ENCODE results near the gene PRELID3B. TPM values are rescaled to one million over a fixed set of nuclear protein-coding genes. Genes with fewer than 3 reads are reported as not detected.

Gene PRELID3B
- total and polyA plus RNA-seq, 2 of the 13 experiments (the other 11 are each of a cell fraction or from before 2014, with no cell fraction given): 23.3 to 42.6 TPM

DNA sequence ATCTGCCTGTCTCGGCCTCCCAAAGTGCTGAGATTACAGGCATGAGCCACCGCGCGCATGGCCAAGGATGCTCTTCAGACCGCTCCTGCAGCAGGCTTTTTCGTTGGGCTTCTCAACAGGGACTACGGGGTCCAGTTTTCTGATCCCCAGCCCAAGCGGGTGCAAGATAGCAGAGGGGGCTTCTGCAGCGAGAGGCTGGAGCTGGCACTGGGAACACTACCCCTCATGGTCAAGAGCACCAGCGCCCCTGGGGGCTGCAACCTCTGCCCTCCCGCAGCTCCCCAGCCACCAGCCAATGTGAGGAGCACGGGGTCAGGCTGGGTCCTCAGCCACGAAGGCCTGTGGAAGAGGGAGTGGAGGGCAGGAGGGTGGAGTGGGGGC lies 41.5 kb downstream of the PRELID3B start:
- in situ Hi-C loops (cut with HindIII; ENCODE audit: extremely low pct_ligation_motif_present, low pct_unique_long_range_greater_than_20kb): no loop called here

DNA sequence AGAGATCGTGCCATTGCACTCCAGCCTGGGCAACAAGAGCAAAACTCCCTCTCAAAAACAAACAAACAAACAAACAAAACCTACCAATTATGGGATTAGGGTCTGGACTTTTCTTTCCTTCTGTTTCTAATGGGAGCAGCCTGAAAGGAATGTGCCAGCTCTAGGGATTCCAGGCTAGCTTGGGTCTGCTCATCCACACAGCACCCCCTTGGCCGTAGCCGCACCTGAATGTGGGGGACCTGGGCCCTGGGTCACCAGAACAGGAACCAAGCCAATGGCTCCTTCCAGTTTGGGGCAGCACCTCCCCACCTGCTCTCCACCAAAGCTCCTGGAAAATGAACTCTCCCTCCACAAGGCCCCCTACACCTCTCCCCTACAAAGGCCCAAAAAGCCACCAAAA lies 42.3 kb downstream of the PRELID3B start:
- no peaks in the 10 kb centered on the region for H3K79me2 ChIP-seq (ENCODE audit: insufficient read depth, low read length)
- no peak overlapping the region for H3K27ac ChIP-seq (ENCODE audit: extremely low read length, insufficient read depth, low read length)
- intact Hi-C loops (cut with micrococcal nuclease; ENCODE audit: unreplicated experiment) (no loop called here), in situ Hi-C loops (cut with HindIII; ENCODE audit: extremely low pct_ligation_motif_present, low pct_unique_long_range_greater_than_20kb) (no loop called here)
- H3K4me2 ChIP-seq (ENCODE audit: low read depth, low read length): no peak overlapping the region
- DNase-seq (ENCODE audit: low spot score) (no peak), ATAC-seq (no peak), FAIRE-seq (no peak)
- CTCF ChIA-PET (ENCODE audit: low intra/inter-chr PET ratio, low total read pairs): no interaction called here
- no TSS peak for BruUV-seq (replicated peaks)
- H4K20me1 ChIP-seq (ENCODE audit: insufficient read depth, low read length): no peaks in the 10 kb centered on the region
- no peak overlapping the region for H3K4me3 ChIP-seq (replicated peaks in 1 of 3; ENCODE audit: insufficient read depth in 1 of 3, low read depth in 2 of 3, low read length in 3 of 3)
- peaks cover 70% of the 10 kb centered on the region for H3K4me1 ChIP-seq (ENCODE audit: insufficient read depth, low read length)
- H2AFZ ChIP-seq (ENCODE audit: low read length): no peak overlapping the region
- POLR2A ChIA-PET: no interaction called here
- H3K9me3 ChIP-seq (ENCODE audit: low read length): no peaks in the 10 kb centered on the region
- peaks cover 2 to 27% of the 10 kb centered on the region in 2 experiments for H3K27me3 ChIP-seq (ENCODE audit: control insufficient read depth in 1 of 2, insufficient read depth in 2 of 2, low read length in 2 of 2)
- no peak overlapping the region for H3K9ac ChIP-seq (ENCODE audit: insufficient read depth, low read depth, low read length)
- 50% methylated on average over 3 of the region's 3 CpGs for WGBS (ENCODE audit: low lambda C conversion rate)
- peaks cover 4% of the 10 kb centered on the region in 2 experiments; a peak in 3 of 5 replicates for H3K36me3 ChIP-seq (replicated peaks in 1 of 2; ENCODE audit: control insufficient read depth in 1 of 2, insufficient read depth in 2 of 2, low read length in 2 of 2)
- TF ChIP-seq, protein P1, sequence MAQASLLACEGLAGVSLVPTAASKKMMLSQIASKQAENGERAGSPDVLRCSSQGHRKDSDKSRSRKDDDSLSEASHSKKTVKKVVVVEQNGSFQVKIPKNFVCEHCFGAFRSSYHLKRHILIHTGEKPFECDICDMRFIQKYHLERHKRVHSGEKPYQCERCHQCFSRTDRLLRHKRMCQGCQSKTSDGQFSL (CRISPR knock-in tag; IDR thresholded peaks at IDR 0.05): no peak
- TF ChIP-seq, protein P2, sequence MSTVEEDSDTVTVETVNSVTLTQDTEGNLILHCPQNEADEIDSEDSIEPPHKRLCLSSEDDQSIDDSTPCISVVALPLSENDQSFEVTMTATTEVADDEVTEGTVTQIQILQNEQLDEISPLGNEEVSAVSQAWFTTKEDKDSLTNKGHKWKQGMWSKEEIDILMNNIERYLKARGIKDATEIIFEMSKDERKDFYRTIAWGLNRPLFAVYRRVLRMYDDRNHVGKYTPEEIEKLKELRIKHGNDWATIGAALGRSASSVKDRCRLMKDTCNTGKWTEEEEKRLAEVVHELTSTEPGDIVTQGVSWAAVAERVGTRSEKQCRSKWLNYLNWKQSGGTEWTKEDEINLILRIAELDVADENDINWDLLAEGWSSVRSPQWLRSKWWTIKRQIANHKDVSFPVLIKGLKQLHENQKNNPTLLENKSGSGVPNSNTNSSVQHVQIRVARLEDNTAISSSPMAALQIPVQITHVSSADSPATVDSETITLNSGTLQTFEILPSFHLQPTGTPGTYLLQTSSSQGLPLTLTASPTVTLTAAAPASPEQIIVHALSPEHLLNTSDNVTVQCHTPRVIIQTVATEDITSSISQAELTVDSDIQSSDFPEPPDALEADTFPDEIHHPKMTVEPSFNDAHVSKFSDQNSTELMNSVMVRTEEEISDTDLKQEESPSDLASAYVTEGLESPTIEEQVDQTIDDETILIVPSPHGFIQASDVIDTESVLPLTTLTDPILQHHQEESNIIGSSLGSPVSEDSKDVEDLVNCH (CRISPR knock-in tag; IDR thresholded peaks at IDR 0.05): no peak
- TF ChIP-seq, protein P3, sequence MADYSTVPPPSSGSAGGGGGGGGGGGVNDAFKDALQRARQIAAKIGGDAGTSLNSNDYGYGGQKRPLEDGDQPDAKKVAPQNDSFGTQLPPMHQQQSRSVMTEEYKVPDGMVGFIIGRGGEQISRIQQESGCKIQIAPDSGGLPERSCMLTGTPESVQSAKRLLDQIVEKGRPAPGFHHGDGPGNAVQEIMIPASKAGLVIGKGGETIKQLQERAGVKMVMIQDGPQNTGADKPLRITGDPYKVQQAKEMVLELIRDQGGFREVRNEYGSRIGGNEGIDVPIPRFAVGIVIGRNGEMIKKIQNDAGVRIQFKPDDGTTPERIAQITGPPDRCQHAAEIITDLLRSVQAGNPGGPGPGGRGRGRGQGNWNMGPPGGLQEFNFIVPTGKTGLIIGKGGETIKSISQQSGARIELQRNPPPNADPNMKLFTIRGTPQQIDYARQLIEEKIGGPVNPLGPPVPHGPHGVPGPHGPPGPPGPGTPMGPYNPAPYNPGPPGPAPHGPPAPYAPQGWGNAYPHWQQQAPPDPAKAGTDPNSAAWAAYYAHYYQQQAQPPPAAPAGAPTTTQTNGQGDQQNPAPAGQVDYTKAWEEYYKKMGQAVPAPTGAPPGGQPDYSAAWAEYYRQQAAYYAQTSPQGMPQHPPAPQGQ (CRISPR knock-in tag; IDR thresholded peaks at IDR 0.05; ENCODE audit: borderline replicate concordance): no peak
- no peak for TF ChIP-seq JDP2 (CRISPR knock-in tag; IDR thresholded peaks at IDR 0.05; ENCODE audit: borderline replicate concordance)
- no peak for TF ChIP-seq NAIF1 (CRISPR knock-in tag; IDR thresholded peaks at IDR 0.05; ENCODE audit: borderline replicate concordance)
- no peak for TF ChIP-seq ZNF136 (CRISPR knock-in tag; IDR thresholded peaks at IDR 0.05; ENCODE audit: low read depth)
- no peak for TF ChIP-seq ZMYM3 (CRISPR knock-in tag; IDR thresholded peaks at IDR 0.05)

More for the DNA sequence above, 41.5 kb downstream of the PRELID3B start:
- 79% methylated on average over 12 of the region's 13 CpGs for WGBS (ENCODE audit: low lambda C conversion rate)
- no peak for DNase-seq (ENCODE audit: low spot score)
- peaks cover 2 to 27% of the 10 kb centered on the region in 2 experiments for H3K27me3 ChIP-seq (ENCODE audit: control insufficient read depth in 1 of 2, insufficient read depth in 2 of 2, low read length in 2 of 2)
- no peaks in the 10 kb centered on the region for H3K79me2 ChIP-seq (ENCODE audit: insufficient read depth, low read length)
- TF ChIP-seq ZFP36 (IDR thresholded peaks at IDR 0.05; ENCODE audit: borderline replicate concordance, low read depth, low read length, partially characterized antibody) (no peak), GTF2F1 (IDR thresholded peaks at IDR 0.05; ENCODE audit: low read length) (no peak), ZNF550 (CRISPR knock-in tag; IDR thresholded peaks at IDR 0.05; ENCODE audit: borderline replicate concordance) (0 out of 2 replicates have a peak, but pooled peaks have one; percentile 3), ZFY (CRISPR knock-in tag; IDR thresholded peaks at IDR 0.05) (peak; percentile 3; the same call in 1 of the 2 replicates), ZNF883 (CRISPR knock-in tag; IDR thresholded peaks at IDR 0.05; ENCODE audit: not compliant biosample characterization) (peak; percentile 33), REL (CRISPR knock-in tag; conservative IDR thresholded peaks at IDR 0.05) (no peak)
- TF ChIP-seq, protein P4, sequence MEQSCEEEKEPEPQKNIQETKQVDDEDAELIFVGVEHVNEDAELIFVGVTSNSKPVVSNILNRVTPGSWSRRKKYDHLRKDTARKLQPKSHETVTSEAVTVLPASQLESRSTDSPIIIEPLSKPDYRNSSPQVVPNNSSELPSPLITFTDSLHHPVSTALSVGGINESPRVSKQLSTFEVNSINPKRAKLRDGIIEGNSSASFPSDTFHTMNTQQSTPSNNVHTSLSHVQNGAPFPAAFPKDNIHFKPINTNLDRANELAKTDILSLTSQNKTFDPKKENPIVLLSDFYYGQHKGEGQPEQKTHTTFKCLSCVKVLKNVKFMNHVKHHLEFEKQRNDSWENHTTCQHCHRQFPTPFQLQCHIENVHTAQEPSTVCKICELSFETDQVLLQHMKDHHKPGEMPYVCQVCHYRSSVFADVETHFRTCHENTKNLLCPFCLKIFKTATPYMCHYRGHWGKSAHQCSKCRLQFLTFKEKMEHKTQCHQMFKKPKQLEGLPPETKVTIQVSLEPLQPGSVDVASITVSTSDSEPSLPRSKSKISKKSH (CRISPR knock-in tag; IDR thresholded peaks at IDR 0.05; ENCODE audit: borderline replicate concordance): peak; percentile 17; the same call in 1 of the 2 replicates
- no peaks in the 10 kb centered on the region for H4K20me1 ChIP-seq (ENCODE audit: insufficient read depth, low read length)
- no peak for ATAC-seq
- CTCF ChIA-PET (ENCODE audit: low intra/inter-chr PET ratio, low total read pairs): no interaction called here
- H3K4me2 ChIP-seq (ENCODE audit: low read depth, low read length): peak overlapping the region; percentile 8; the same call in 1 of the 2 replicates
- H2AFZ ChIP-seq (ENCODE audit: low read length): no peak overlapping the region
- H3K9me3 ChIP-seq (ENCODE audit: low read length): no peaks in the 10 kb centered on the region
- intact Hi-C loops (cut with micrococcal nuclease; ENCODE audit: unreplicated experiment): no loop called here
- H3K27ac ChIP-seq (ENCODE audit: extremely low read length, insufficient read depth, low read length): no peak overlapping the region
- POLR2A ChIA-PET: interaction anchor here (0.9 to 1.1 kb wide), 2 partner anchors 31 to 50 kb away, joined by 3 to 4 read pairs; partner anchors contain the start of gene ATP5F1E
- H3K9ac ChIP-seq (ENCODE audit: insufficient read depth, low read depth, low read length): no peak overlapping the region
- H3K36me3 ChIP-seq (replicated peaks in 1 of 2; ENCODE audit: control insufficient read depth in 1 of 2, insufficient read depth in 2 of 2, low read length in 2 of 2): peaks cover 0 to 1% of the 10 kb centered on the region in 2 experiments; a peak in 2 of 5 replicates
- H3K4me3 ChIP-seq (replicated peaks in 1 of 3; ENCODE audit: insufficient read depth in 1 of 3, low read depth in 2 of 3, low read length in 3 of 3): peak overlapping the region in 1 of 3 experiments; percentile 6; a peak in 1 of 6 replicates
- FAIRE-seq: no peak
- peaks cover 70% of the 10 kb centered on the region for H3K4me1 ChIP-seq (ENCODE audit: insufficient read depth, low read length)
- BruUV-seq (replicated peaks): no TSS peak

Measured in HepG2 (cell line).